ENCODE data around the gene FBXO15.

GRCh38 chr18:74149878-74150277 lies 2.2 kb upstream of the FBXO15 start:
- TF ChIP-seq, protein P1, sequence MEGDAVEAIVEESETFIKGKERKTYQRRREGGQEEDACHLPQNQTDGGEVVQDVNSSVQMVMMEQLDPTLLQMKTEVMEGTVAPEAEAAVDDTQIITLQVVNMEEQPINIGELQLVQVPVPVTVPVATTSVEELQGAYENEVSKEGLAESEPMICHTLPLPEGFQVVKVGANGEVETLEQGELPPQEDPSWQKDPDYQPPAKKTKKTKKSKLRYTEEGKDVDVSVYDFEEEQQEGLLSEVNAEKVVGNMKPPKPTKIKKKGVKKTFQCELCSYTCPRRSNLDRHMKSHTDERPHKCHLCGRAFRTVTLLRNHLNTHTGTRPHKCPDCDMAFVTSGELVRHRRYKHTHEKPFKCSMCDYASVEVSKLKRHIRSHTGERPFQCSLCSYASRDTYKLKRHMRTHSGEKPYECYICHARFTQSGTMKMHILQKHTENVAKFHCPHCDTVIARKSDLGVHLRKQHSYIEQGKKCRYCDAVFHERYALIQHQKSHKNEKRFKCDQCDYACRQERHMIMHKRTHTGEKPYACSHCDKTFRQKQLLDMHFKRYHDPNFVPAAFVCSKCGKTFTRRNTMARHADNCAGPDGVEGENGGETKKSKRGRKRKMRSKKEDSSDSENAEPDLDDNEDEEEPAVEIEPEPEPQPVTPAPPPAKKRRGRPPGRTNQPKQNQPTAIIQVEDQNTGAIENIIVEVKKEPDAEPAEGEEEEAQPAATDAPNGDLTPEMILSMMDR (conservative IDR thresholded peaks at IDR 0.05 in 1 of 2, IDR thresholded peaks at IDR 0.05 in 1 of 2; ENCODE audit: low read depth in 1 of 2, low read length in 2 of 2), result no peak
- no peak for TF ChIP-seq EZH2 (IDR thresholded peaks at IDR 0.05; ENCODE audit: low read length, missing control alignments)

Data from fibroblast of lung (primary cell).